ENCODE data around the gene ETS2.
A peak's percentile ranks its signal among the peaks of the same experiment; 100 is the strongest.

Gene ETS2

DNA sequence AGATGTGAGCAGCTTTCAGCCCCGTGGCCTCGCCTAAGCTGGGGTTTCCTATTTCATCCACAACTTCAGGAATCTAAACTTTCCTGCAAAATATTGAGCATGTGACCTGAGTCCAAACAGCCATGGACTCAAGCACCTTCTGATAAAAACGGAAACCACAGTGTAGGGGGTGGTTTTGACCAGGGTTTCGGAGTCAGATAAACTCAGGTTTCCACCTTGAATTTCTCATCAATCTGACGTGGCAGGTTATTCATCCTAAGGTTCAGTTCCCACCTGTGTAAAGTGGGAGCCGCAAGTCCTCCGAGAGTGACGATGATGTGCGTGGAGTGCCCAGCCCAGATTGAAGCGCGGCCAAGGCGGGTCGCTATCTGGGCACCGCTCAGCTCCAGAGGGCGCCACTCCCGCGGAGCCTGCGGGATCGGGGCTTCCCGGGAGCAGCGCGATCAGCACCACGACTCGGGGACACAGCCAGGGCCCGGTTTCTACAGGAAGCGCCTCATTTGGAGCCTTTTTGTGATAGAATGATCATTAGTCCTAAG lies 871 bp upstream of the ETS2 start:
- 0 out of 2 replicates have a peak, but pooled peaks cover 5% of the 10 kb centered on the region for H3K4me1 ChIP-seq (ENCODE audit: low read length)
- H3K36me3 ChIP-seq (replicated peaks; ENCODE audit: insufficient read depth, low read length): no peaks in the 10 kb centered on the region
- peak overlapping the region; percentile 7; the same call in 1 of the 2 replicates for H3K9ac ChIP-seq (ENCODE audit: low read length)
- H3K79me2 ChIP-seq (ENCODE audit: low read length): no peaks in the 10 kb centered on the region
- H3K4me2 ChIP-seq (ENCODE audit: low read depth, low read length): peak overlapping the region; percentile 90
- TF ChIP-seq, protein P1, sequence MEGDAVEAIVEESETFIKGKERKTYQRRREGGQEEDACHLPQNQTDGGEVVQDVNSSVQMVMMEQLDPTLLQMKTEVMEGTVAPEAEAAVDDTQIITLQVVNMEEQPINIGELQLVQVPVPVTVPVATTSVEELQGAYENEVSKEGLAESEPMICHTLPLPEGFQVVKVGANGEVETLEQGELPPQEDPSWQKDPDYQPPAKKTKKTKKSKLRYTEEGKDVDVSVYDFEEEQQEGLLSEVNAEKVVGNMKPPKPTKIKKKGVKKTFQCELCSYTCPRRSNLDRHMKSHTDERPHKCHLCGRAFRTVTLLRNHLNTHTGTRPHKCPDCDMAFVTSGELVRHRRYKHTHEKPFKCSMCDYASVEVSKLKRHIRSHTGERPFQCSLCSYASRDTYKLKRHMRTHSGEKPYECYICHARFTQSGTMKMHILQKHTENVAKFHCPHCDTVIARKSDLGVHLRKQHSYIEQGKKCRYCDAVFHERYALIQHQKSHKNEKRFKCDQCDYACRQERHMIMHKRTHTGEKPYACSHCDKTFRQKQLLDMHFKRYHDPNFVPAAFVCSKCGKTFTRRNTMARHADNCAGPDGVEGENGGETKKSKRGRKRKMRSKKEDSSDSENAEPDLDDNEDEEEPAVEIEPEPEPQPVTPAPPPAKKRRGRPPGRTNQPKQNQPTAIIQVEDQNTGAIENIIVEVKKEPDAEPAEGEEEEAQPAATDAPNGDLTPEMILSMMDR (IDR thresholded peaks at IDR 0.05; ENCODE audit: low read length): peak; percentile 41
- no peak for TF ChIP-seq EZH2 (optimal IDR thresholded peaks at IDR 0.05; ENCODE audit: low read depth, low read length)
- peaks cover 60% of the 10 kb centered on the region for H3K27me3 ChIP-seq (replicated peaks; ENCODE audit: insufficient read depth, low read length)
- H2AFZ ChIP-seq (ENCODE audit: low read length): peak overlapping the region; percentile 65
- DNase-seq: peak; percentile 26
- H3K9me2 ChIP-seq (replicated peaks; ENCODE audit: insufficient read depth, low read length): no peaks in the 10 kb centered on the region
- H3K27ac ChIP-seq (ENCODE audit: low read length): no peak overlapping the region
- no peaks in the 10 kb centered on the region for H4K20me1 ChIP-seq (ENCODE audit: insufficient read depth, low read length)
- H3F3A ChIP-seq (ENCODE audit: insufficient read depth, low read length): no peaks in the 10 kb centered on the region
- H3K9me3 ChIP-seq (replicated peaks; ENCODE audit: insufficient read depth, low read length): no peaks in the 10 kb centered on the region
- peak overlapping the region; percentile 64 for H3K4me3 ChIP-seq (ENCODE audit: low read length)

DNA sequence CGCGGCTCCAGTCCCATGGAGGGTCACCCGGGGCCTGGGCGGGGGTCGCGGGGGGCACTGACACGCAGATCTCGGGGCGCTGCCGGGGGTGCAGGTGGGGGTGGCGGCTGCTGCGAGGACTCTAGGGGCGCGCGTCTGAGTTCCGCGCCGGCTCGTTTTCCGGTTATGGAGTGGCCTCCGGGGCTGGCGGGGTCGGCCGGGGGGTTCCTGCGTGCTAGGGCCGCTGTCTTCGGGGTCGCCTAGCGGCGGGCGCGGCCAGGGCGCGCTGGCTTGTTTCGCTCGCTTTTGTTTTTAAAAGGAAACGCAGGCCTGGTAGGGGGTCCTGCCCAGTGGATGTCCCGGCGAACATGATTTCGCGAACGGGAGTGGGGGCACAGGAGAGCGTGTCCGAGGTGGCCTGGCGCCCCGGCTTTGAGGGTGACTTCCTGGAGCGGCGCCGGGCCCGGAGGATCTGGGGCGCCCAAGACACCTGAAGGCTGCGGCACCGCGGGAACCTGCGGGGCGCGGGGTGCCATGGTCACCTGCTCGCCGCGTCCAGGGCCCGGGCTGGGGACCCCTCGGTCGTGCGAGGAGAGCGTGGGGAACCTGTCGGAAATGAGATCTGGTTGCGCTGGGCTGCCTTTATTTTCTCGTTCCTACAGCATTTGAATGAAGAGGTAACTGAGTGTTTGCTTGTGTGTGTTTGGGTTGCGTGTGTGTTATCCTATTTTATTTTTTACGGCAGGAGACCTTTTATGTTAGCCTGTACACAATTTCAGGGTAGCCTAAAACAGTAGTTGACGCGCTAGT lies 618 bp downstream of the ETS2 start:
- H3K9ac ChIP-seq (ENCODE audit: low read length): no peak overlapping the region
- TF ChIP-seq EZH2 (optimal IDR thresholded peaks at IDR 0.05; ENCODE audit: low read depth, low read length): no peak
- TF ChIP-seq, protein P1 (IDR thresholded peaks at IDR 0.05; ENCODE audit: low read length): no peak
- TF ChIP-seq EZH2phosphoT487 (IDR thresholded peaks at IDR 0.05; ENCODE audit: low read length): no peak
- H3K4me3 ChIP-seq (ENCODE audit: low read length): peak overlapping the region; percentile 64
- no peaks in the 10 kb centered on the region for H3K36me3 ChIP-seq (replicated peaks; ENCODE audit: insufficient read depth, low read length)
- H3K27me3 ChIP-seq (replicated peaks; ENCODE audit: insufficient read depth, low read length): peaks cover 60% of the 10 kb centered on the region
- peak overlapping the region; percentile 90 for H3K4me2 ChIP-seq (ENCODE audit: low read depth, low read length)
- no peaks in the 10 kb centered on the region for H4K20me1 ChIP-seq (ENCODE audit: insufficient read depth, low read length)
- no peak for DNase-seq
- H3F3A ChIP-seq (ENCODE audit: insufficient read depth, low read length): no peaks in the 10 kb centered on the region
- peak overlapping the region; percentile 12; the same call in 1 of the 2 replicates for H2AFZ ChIP-seq (ENCODE audit: low read length)
- no peaks in the 10 kb centered on the region for H3K9me2 ChIP-seq (replicated peaks; ENCODE audit: insufficient read depth, low read length)
- H3K9me3 ChIP-seq (replicated peaks; ENCODE audit: insufficient read depth, low read length): no peaks in the 10 kb centered on the region
- H3K27ac ChIP-seq (ENCODE audit: low read length): no peak overlapping the region
- H3K4me1 ChIP-seq (ENCODE audit: low read length): 0 out of 2 replicates have a peak, but pooled peaks cover 5% of the 10 kb centered on the region
- H3K79me2 ChIP-seq (ENCODE audit: low read length): no peaks in the 10 kb centered on the region

GRCh38 chr21:38806942-38807284 lies 1.2 kb downstream of the ETS2 start:
- Histone ChIP-seq H2AFZ (ENCODE audit: low read length) (no peak overlapping the region), H3K4me1 (ENCODE audit: low read length) (0 out of 2 replicates have a peak, but pooled peaks cover 5% of the 10 kb centered on the region), H3K4me2 (ENCODE audit: low read depth, low read length) (no peak overlapping the region), H3K4me3 (ENCODE audit: low read length) (no peak overlapping the region), H3K9me3 (replicated peaks; ENCODE audit: insufficient read depth, low read length) (no peaks in the 10 kb centered on the region), H3K27ac (ENCODE audit: low read length) (no peak overlapping the region), H3K9me2 (replicated peaks; ENCODE audit: insufficient read depth, low read length) (no peaks in the 10 kb centered on the region), H4K20me1 (ENCODE audit: insufficient read depth, low read length) (no peaks in the 10 kb centered on the region), H3K79me2 (ENCODE audit: low read length) (no peaks in the 10 kb centered on the region), H3K27me3 (replicated peaks; ENCODE audit: insufficient read depth, low read length) (peaks cover 54% of the 10 kb centered on the region), H3K9ac (ENCODE audit: low read length) (no peak overlapping the region), H3K36me3 (replicated peaks; ENCODE audit: insufficient read depth, low read length) (no peaks in the 10 kb centered on the region), H3F3A (ENCODE audit: insufficient read depth, low read length) (no peaks in the 10 kb centered on the region)
- no peak for DNase-seq
- no peak for TF ChIP-seq EZH2phosphoT487 (IDR thresholded peaks at IDR 0.05; ENCODE audit: low read length)
- TF ChIP-seq, protein P1 (IDR thresholded peaks at IDR 0.05; ENCODE audit: low read length): no peak
- no peak for TF ChIP-seq EZH2 (optimal IDR thresholded peaks at IDR 0.05; ENCODE audit: low read depth, low read length)
